ENCODE results near the gene DHRS4.
"Not testable (repeated sequence)": the region's sequence is repeated elsewhere in the genome, so short reads cannot be mapped to it uniquely, and the experiment has no call there.

DNA sequence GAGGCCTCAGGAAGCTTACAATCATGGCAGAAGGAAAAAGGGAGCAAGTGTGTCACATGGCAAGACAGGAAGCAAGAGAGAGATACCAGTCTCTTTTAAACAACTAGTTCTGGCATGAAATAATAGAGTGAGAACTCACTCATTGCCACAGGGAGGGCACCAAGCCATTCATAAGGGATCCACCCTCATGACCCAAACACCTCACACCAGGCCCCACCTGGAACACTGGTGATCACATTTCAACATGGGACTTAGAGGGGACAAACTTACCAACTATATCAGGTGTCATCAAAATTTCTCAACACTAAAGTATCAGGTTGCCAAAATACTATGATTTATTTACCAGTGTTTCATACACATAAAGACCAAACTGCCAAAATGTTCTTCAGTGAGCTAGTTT, 42.4 kb downstream of the DHRS4 start:
- not testable (repeated sequence) for TF ChIP-seq CTCF (IDR thresholded peaks at IDR 0.05; ENCODE audit: borderline replicate concordance, extremely low read depth, low read length, poor library complexity, severe bottlenecking); EZH2 (IDR thresholded peaks at IDR 0.05; ENCODE audit: borderline replicate concordance, low read depth, low read length, severe bottlenecking)

Measured in DND-41 (cell line).